ENCODE measurements around the gene WNT4.

Gene WNT4

DNA sequence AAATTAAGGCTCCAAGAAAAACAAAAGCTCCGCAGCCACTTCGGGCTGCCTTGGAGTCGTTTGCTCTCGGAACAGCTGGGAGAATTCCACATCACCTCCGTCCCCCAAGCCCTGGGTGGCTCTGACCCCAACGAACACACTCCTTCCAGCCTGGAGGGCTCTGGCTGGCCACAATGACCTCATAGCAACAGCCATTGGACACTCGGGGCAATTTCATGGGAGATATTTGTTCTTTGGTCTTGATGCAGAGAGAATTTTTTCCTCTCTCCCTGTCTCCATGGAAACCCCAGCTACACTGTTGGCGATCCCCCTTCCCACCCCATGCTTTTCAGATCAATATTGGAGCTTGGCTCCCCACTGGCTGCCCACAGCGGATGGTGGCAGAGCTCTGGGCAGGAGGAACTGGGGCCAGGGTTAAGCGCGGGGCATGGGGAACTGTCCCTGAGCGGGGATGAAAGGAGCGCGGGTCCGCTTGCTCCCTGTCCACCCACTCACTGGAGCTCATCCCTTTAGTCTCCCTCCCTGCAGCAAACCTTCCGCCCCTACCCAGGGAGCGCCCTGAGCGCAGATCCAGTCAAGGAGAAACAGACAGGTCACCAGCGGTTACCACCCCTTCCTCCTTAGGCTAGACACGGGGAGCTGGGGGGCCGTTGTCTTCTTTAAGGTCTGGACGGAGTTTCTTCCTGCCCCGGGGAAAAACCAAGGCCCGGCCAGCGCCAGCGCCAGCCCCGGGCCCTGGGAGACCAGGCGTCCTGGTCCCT lies 1.2 kb downstream of the WNT4 start:
- no peak overlapping the region for H3K27ac ChIP-seq (ENCODE audit: low read depth in 2 of 2, low read length in 2 of 2)
- H3K4me3 ChIP-seq (ENCODE audit: low read length in 2 of 2): peak overlapping the region; percentile 48 to 50
- H3K36me3 ChIP-seq (ENCODE audit: control insufficient read depth in 2 of 2, insufficient read depth in 2 of 2, low read length in 2 of 2): no peaks in the 10 kb centered on the region
- H3K9me3 ChIP-seq (ENCODE audit: control insufficient read depth in 2 of 2, low read length in 2 of 2): no peaks in the 10 kb centered on the region
- H3K9ac ChIP-seq (ENCODE audit: low read depth in 1 of 2, low read length in 2 of 2): peak overlapping the region; percentile 26 to 42
- H3K27me3 ChIP-seq (ENCODE audit: control insufficient read depth in 2 of 2, insufficient read depth in 2 of 2, low read length in 2 of 2): peaks cover 28 to 35% of the 10 kb centered on the region in 2 donors
- peaks cover 11 to 14% of the 10 kb centered on the region in 2 donors for H3K4me1 ChIP-seq (ENCODE audit: control insufficient read depth in 2 of 2, insufficient read depth in 2 of 2, low read length in 2 of 2)

DNA sequence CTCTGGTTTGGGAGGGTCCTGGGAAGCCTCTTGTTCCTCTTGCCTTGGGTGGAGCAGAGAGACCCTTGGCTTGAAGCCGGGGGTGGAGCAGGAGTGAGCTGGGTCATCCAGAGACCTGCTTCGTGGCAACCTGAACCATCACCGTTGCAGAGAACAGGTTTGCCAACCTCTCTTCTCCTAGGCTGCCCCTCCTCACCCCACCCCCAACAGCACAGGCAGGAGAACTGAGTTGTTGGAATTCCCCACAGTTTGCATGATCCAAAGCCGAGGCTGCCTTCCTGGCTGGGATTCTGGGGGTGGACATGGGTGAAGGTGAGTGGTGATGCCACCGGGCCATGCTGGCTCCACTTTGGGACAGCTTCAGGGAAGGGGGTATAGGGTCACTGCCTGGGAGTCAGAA lies 2.2 kb downstream of the WNT4 start:
- peaks cover 11 to 14% of the 10 kb centered on the region in 2 donors for H3K4me1 ChIP-seq (ENCODE audit: control insufficient read depth in 2 of 2, insufficient read depth in 2 of 2, low read length in 2 of 2)

DNA sequence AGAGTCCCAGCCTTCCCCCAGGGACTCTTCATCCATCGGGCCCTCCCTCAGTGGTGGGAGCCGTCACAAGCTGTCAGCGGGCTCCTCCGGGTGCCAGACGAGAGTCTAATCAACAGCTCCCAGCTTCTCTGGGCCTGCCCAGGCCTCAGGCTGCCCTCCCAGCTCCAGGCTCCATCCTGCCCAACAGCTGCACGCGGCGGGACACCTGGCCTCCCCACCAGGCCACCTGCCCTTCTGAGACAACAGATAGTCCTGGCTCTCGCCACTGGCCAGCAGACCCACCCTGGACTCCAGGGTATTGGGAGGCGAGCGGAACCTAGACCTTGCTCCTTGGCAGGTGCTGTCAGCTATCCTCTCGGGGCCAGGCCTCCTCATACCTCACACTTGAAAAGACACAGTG lies 3.1 kb downstream of the WNT4 start:
- no peak overlapping the region for H3K4me3 ChIP-seq (ENCODE audit: low read length in 2 of 2)
- H3K27me3 ChIP-seq (ENCODE audit: control insufficient read depth in 2 of 2, insufficient read depth in 2 of 2, low read length in 2 of 2): peaks cover 22 to 28% of the 10 kb centered on the region in 2 donors
- H3K9ac ChIP-seq (ENCODE audit: low read depth in 1 of 2, low read length in 2 of 2): no peak overlapping the region
- peaks cover 11 to 14% of the 10 kb centered on the region in 2 donors for H3K4me1 ChIP-seq (ENCODE audit: control insufficient read depth in 2 of 2, insufficient read depth in 2 of 2, low read length in 2 of 2)
- no peaks in the 10 kb centered on the region for H3K36me3 ChIP-seq (ENCODE audit: control insufficient read depth in 2 of 2, insufficient read depth in 2 of 2, low read length in 2 of 2)
- H3K27ac ChIP-seq (ENCODE audit: low read depth in 2 of 2, low read length in 2 of 2): no peak overlapping the region
- no peaks in the 10 kb centered on the region for H3K9me3 ChIP-seq (ENCODE audit: control insufficient read depth in 2 of 2, low read length in 2 of 2)

More for the DNA sequence above, 2.2 kb downstream of the WNT4 start:
- no peaks in the 10 kb centered on the region for H3K36me3 ChIP-seq (ENCODE audit: control insufficient read depth in 2 of 2, insufficient read depth in 2 of 2, low read length in 2 of 2)
- H3K4me3 ChIP-seq (ENCODE audit: low read length in 2 of 2): no peak overlapping the region
- peaks cover 28 to 35% of the 10 kb centered on the region in 2 donors for H3K27me3 ChIP-seq (ENCODE audit: control insufficient read depth in 2 of 2, insufficient read depth in 2 of 2, low read length in 2 of 2)
- no peak overlapping the region for H3K9ac ChIP-seq (ENCODE audit: low read depth in 1 of 2, low read length in 2 of 2)
- H3K27ac ChIP-seq (ENCODE audit: low read depth in 2 of 2, low read length in 2 of 2): no peak overlapping the region
- H3K9me3 ChIP-seq (ENCODE audit: control insufficient read depth in 2 of 2, low read length in 2 of 2): no peaks in the 10 kb centered on the region

GRCh38 chr1:22139066-22139594 lies 3.8 kb downstream of the WNT4 start:
- H3K9ac ChIP-seq (ENCODE audit: low read depth in 1 of 2, low read length in 2 of 2): no peak overlapping the region
- no peaks in the 10 kb centered on the region for H3K36me3 ChIP-seq (ENCODE audit: control insufficient read depth in 2 of 2, insufficient read depth in 2 of 2, low read length in 2 of 2)
- peaks cover 15 to 22% of the 10 kb centered on the region in 2 donors for H3K27me3 ChIP-seq (ENCODE audit: control insufficient read depth in 2 of 2, insufficient read depth in 2 of 2, low read length in 2 of 2)
- H3K4me3 ChIP-seq (ENCODE audit: low read length in 2 of 2): no peak overlapping the region
- no peak overlapping the region for H3K27ac ChIP-seq (ENCODE audit: low read depth in 2 of 2, low read length in 2 of 2)
- peaks cover 9 to 10% of the 10 kb centered on the region in 2 donors for H3K4me1 ChIP-seq (ENCODE audit: control insufficient read depth in 2 of 2, insufficient read depth in 2 of 2, low read length in 2 of 2)
- H3K9me3 ChIP-seq (ENCODE audit: control insufficient read depth in 2 of 2, low read length in 2 of 2): no peaks in the 10 kb centered on the region

- no peak overlapping the region for H3K9ac ChIP-seq (ENCODE audit: low read depth in 1 of 2, low read length in 2 of 2)
- no peaks in the 10 kb centered on the region for H3K9me3 ChIP-seq (ENCODE audit: control insufficient read depth in 2 of 2, low read length in 2 of 2)
- H3K4me3 ChIP-seq (ENCODE audit: low read length in 2 of 2): no peak overlapping the region
- H3K27ac ChIP-seq (ENCODE audit: low read depth in 2 of 2, low read length in 2 of 2): no peak overlapping the region
- H3K4me1 ChIP-seq (ENCODE audit: control insufficient read depth in 2 of 2, insufficient read depth in 2 of 2, low read length in 2 of 2): peaks cover 4% of the 10 kb centered on the region in 2 donors
- no peaks in the 10 kb centered on the region for H3K36me3 ChIP-seq (ENCODE audit: control insufficient read depth in 2 of 2, insufficient read depth in 2 of 2, low read length in 2 of 2)
- peaks cover 11 to 20% of the 10 kb centered on the region in 2 donors for H3K27me3 ChIP-seq (ENCODE audit: control insufficient read depth in 2 of 2, insufficient read depth in 2 of 2, low read length in 2 of 2)
Observed at GRCh38 chr1:22137004-22137720, 5.7 kb downstream of the WNT4 start.

GRCh38 chr1:22133931-22134324 lies 9.0 kb downstream of the WNT4 start:
- no peak overlapping the region for H3K4me3 ChIP-seq (ENCODE audit: low read length in 2 of 2)
- H3K9me3 ChIP-seq (ENCODE audit: control insufficient read depth in 2 of 2, low read length in 2 of 2): no peaks in the 10 kb centered on the region
- no peaks in the 10 kb centered on the region for H3K36me3 ChIP-seq (ENCODE audit: control insufficient read depth in 2 of 2, insufficient read depth in 2 of 2, low read length in 2 of 2)
- no peak overlapping the region for H3K9ac ChIP-seq (ENCODE audit: low read depth in 1 of 2, low read length in 2 of 2)
- no peak overlapping the region for H3K27ac ChIP-seq (ENCODE audit: low read depth in 2 of 2, low read length in 2 of 2)
- H3K27me3 ChIP-seq (ENCODE audit: control insufficient read depth in 2 of 2, insufficient read depth in 2 of 2, low read length in 2 of 2): no peaks in the 10 kb centered on the region
- no peaks in the 10 kb centered on the region for H3K4me1 ChIP-seq (ENCODE audit: control insufficient read depth in 2 of 2, insufficient read depth in 2 of 2, low read length in 2 of 2)

DNA sequence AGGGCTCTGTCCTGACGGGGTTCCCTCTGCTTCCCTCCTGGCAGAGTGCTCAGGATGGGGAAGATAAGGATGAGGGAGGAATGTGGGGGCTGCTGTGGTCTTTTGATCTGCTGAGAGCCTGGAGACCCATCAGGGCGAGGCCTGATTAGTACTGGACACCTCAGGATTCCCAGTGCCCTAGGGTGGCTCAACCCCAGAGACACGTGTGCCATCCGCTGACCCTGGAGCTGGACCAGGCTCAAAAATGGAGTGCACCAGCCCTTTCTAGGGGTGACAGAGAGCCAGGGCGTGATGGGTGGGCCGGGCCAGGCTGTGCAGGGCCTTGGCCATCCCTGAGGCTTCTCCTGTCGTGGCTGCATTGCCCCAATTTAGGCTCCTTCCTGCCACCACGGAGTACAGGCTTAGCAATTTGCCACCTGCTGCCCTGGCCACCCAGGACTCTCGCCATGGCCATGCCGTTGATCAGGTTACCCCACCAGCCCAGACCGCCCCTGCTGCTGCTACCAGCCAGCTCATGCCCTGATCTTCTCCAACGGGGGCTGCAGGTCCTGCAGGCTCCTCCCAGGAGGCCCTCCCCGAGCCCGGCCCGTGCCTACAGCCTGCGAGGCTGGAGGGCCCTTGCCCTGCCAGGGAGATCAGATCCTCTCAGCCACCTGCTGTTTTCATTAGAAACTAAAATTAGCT lies 9.5 kb downstream of the WNT4 start:
- no peaks in the 10 kb centered on the region for H3K4me1 ChIP-seq (ENCODE audit: control insufficient read depth in 2 of 2, insufficient read depth in 2 of 2, low read length in 2 of 2)
- no peak overlapping the region for H3K27ac ChIP-seq (ENCODE audit: low read depth in 2 of 2, low read length in 2 of 2)
- no peak overlapping the region for H3K4me3 ChIP-seq (ENCODE audit: low read length in 2 of 2)
- no peaks in the 10 kb centered on the region for H3K27me3 ChIP-seq (ENCODE audit: control insufficient read depth in 2 of 2, insufficient read depth in 2 of 2, low read length in 2 of 2)
- H3K9ac ChIP-seq (ENCODE audit: low read depth in 1 of 2, low read length in 2 of 2): no peak overlapping the region
- H3K36me3 ChIP-seq (ENCODE audit: control insufficient read depth in 2 of 2, insufficient read depth in 2 of 2, low read length in 2 of 2): no peaks in the 10 kb centered on the region
- H3K9me3 ChIP-seq (ENCODE audit: control insufficient read depth in 2 of 2, low read length in 2 of 2): no peaks in the 10 kb centered on the region

GRCh38 chr1:22132517-22133235 lies 10.2 kb downstream of the WNT4 start:
- Histone ChIP-seq H3K4me1 (ENCODE audit: control insufficient read depth in 2 of 2, insufficient read depth in 2 of 2, low read length in 2 of 2) (no peaks in the 10 kb centered on the region), H3K27me3 (ENCODE audit: control insufficient read depth in 2 of 2, insufficient read depth in 2 of 2, low read length in 2 of 2) (no peaks in the 10 kb centered on the region), H3K9ac (ENCODE audit: low read depth in 1 of 2, low read length in 2 of 2) (no peak overlapping the region), H3K9me3 (ENCODE audit: control insufficient read depth in 2 of 2, low read length in 2 of 2) (no peaks in the 10 kb centered on the region), H3K36me3 (ENCODE audit: control insufficient read depth in 2 of 2, insufficient read depth in 2 of 2, low read length in 2 of 2) (no peaks in the 10 kb centered on the region), H3K4me3 (ENCODE audit: low read length in 2 of 2) (no peak overlapping the region), H3K27ac (ENCODE audit: low read depth in 2 of 2, low read length in 2 of 2) (no peak overlapping the region)

- Histone ChIP-seq H3K36me3 (ENCODE audit: control insufficient read depth in 2 of 2, insufficient read depth in 2 of 2, low read length in 2 of 2) (no peaks in the 10 kb centered on the region), H3K9me3 (ENCODE audit: control insufficient read depth in 2 of 2, low read length in 2 of 2) (no peaks in the 10 kb centered on the region), H3K4me1 (ENCODE audit: control insufficient read depth in 2 of 2, insufficient read depth in 2 of 2, low read length in 2 of 2) (no peaks in the 10 kb centered on the region), H3K9ac (ENCODE audit: low read depth in 1 of 2, low read length in 2 of 2) (no peak overlapping the region), H3K4me3 (ENCODE audit: low read length in 2 of 2) (no peak overlapping the region), H3K27me3 (ENCODE audit: control insufficient read depth in 2 of 2, insufficient read depth in 2 of 2, low read length in 2 of 2) (no peaks in the 10 kb centered on the region), H3K27ac (ENCODE audit: low read depth in 2 of 2, low read length in 2 of 2) (no peak overlapping the region)
Observed at GRCh38 chr1:22131875-22132486, 10.9 kb downstream of the WNT4 start.

Data from mucosa of rectum (tissue), 2 donors.